ENCODE measurements around the gene BBS9. TPM values are rescaled to one million over a fixed set of nuclear protein-coding genes. Genes with fewer than 3 reads are reported as not detected.
"Not testable (repeated sequence)": the region's sequence is repeated elsewhere in the genome, so short reads cannot be mapped to it uniquely, and the experiment has no call there.

Gene BBS9
- total RNA-seq, 3 donors from 2014 or later = 8.2 to 23.5 (median 15.8) TPM

- no peaks in the 10 kb centered on the region for H3K9me3 ChIP-seq
- no peak for ATAC-seq
Observed at GRCh38 chr7:33200282-33200681, 70.9 kb downstream of the BBS9 start.

GRCh38 chr7:33201821-33202220, 72.5 kb downstream of the BBS9 start:
- ATAC-seq = no peak
- no peaks in the 10 kb centered on the region for H3K4me1 ChIP-seq (ENCODE audit: low read depth)
- no peaks in the 10 kb centered on the region for H3K9me3 ChIP-seq
- DNase-seq = no peak
- no peak overlapping the region for H3K4me3 ChIP-seq
- H3K36me3 ChIP-seq (ENCODE audit: low read depth) = no peaks in the 10 kb centered on the region
- intact Hi-C loops (cut with DNase I, micrococcal nuclease) = no loop called here
- no peak for TF ChIP-seq CTCF (IDR thresholded peaks at IDR 0.05)

More at GRCh38 chr7:33200282-33200681, 70.9 kb downstream of the BBS9 start:
- intact Hi-C loops (cut with DNase I, micrococcal nuclease) = no loop called here
- no peak overlapping the region for H3K4me3 ChIP-seq
- no peak for DNase-seq
- no peaks in the 10 kb centered on the region for H3K36me3 ChIP-seq (ENCODE audit: low read depth)
- no peak for TF ChIP-seq CTCF (IDR thresholded peaks at IDR 0.05)
- no peaks in the 10 kb centered on the region for H3K4me1 ChIP-seq (ENCODE audit: low read depth)

- DNase-seq = no peak
- no peaks in the 10 kb centered on the region for H3K36me3 ChIP-seq (ENCODE audit: low read depth)
- intact Hi-C loops (cut with DNase I, micrococcal nuclease) = no loop called here
- no peak for TF ChIP-seq CTCF (IDR thresholded peaks at IDR 0.05)
- no peaks in the 10 kb centered on the region for H3K4me1 ChIP-seq (ENCODE audit: low read depth)
- H3K4me3 ChIP-seq = no peak overlapping the region
- peaks cover 12% of the 10 kb centered on the region for H3K9me3 ChIP-seq
- ATAC-seq = no peak
Observed at GRCh38 chr7:33210958-33211357, 81.6 kb downstream of the BBS9 start.

- no peaks in the 10 kb centered on the region for H3K4me1 ChIP-seq (ENCODE audit: low read depth)
- H3K9me3 ChIP-seq = peaks cover 12% of the 10 kb centered on the region
- ATAC-seq = no peak
- H3K36me3 ChIP-seq (ENCODE audit: low read depth) = no peaks in the 10 kb centered on the region
- no peak for TF ChIP-seq CTCF (IDR thresholded peaks at IDR 0.05)
- intact Hi-C loops (cut with DNase I, micrococcal nuclease) = no loop called here
- no peak for DNase-seq
- no peak overlapping the region for H3K4me3 ChIP-seq
Observed at GRCh38 chr7:33212144-33212543, 82.8 kb downstream of the BBS9 start.

GRCh38 chr7:33215992-33216391, 86.6 kb downstream of the BBS9 start:
- DNase-seq (no peak), ATAC-seq (no peak)
- peaks cover 3% of the 10 kb centered on the region for H3K9me3 ChIP-seq
- no peak overlapping the region for H3K4me3 ChIP-seq
- H3K36me3 ChIP-seq (ENCODE audit: low read depth) = no peaks in the 10 kb centered on the region
- TF ChIP-seq CTCF (IDR thresholded peaks at IDR 0.05) = no peak
- no peaks in the 10 kb centered on the region for H3K4me1 ChIP-seq (ENCODE audit: low read depth)
- intact Hi-C loops (cut with DNase I, micrococcal nuclease) = no loop called here

GRCh38 chr7:33217595-33217994, 88.2 kb downstream of the BBS9 start:
- Histone ChIP-seq H3K4me3 (no peak overlapping the region), H3K36me3 (ENCODE audit: low read depth) (no peaks in the 10 kb centered on the region), H3K4me1 (ENCODE audit: low read depth) (no peaks in the 10 kb centered on the region), H3K9me3 (no peaks in the 10 kb centered on the region)
- intact Hi-C loops (cut with DNase I, micrococcal nuclease) = no loop called here
- no peak for TF ChIP-seq CTCF (IDR thresholded peaks at IDR 0.05)
- no peak for ATAC-seq
- no peak for DNase-seq

GRCh38 chr7:33218841-33219535, 89.6 kb downstream of the BBS9 start:
- H3K4me3 ChIP-seq; intact Hi-C loops (cut with DNase I, micrococcal nuclease); H3K36me3 ChIP-seq (ENCODE audit: low read depth); DNase-seq; H3K4me1 ChIP-seq (ENCODE audit: low read depth); ATAC-seq; H3K9me3 ChIP-seq: not testable (repeated sequence)
